Activated gamma-delta T cell treated with Interleukin-2 at 50 U/mL for 16 hours (primary cell): ENCODE data around the gene SLC29A2.
"Not testable (repeated sequence)": the region's sequence is repeated elsewhere in the genome, so short reads cannot be mapped to it uniquely, and the experiment has no call there.

ENCODE experiments used
- DNase-seq: peaks from one replicate; pipeline ENCODE4 v3.0.0-alpha.2; 2020

Gene SLC29A2

GRCh38 chr11:66384316-66384715 is 12.8 kb upstream of the SLC29A2 start:
- DNase-seq: not testable (repeated sequence)

GRCh38 chr11:66380264-66380663 is 8.7 kb upstream of the SLC29A2 start:
- DNase-seq: not testable (repeated sequence)

- DNase-seq: not testable (repeated sequence)
Measured at GRCh38 chr11:66373690-66374287, 2.2 kb upstream of the SLC29A2 start.

GRCh38 chr11:66373265-66373664 is 1.7 kb upstream of the SLC29A2 start:
- no peak for DNase-seq

- DNase-seq: no peak
Measured at GRCh38 chr11:66369073-66369894, 2.3 kb downstream of the SLC29A2 start.

- no peak for DNase-seq
Measured at GRCh38 chr11:66368484-66368883, 3.1 kb downstream of the SLC29A2 start.

GRCh38 chr11:66367561-66368312 is 3.8 kb downstream of the SLC29A2 start:
- no peak for DNase-seq

- no peak for DNase-seq
Measured at GRCh38 chr11:66366844-66367477, 4.6 kb downstream of the SLC29A2 start.

GRCh38 chr11:66365711-66366619 is 5.6 kb downstream of the SLC29A2 start:
- DNase-seq: no peak

- DNase-seq: no peak
Measured at GRCh38 chr11:66365166-66365565, 6.4 kb downstream of the SLC29A2 start.

GRCh38 chr11:66363805-66364535 is 7.6 kb downstream of the SLC29A2 start:
- DNase-seq: peak; percentile 67

GRCh38 chr11:66363187-66363601 is 8.4 kb downstream of the SLC29A2 start:
- no peak for DNase-seq

- no peak for DNase-seq
Measured at GRCh38 chr11:66362481-66363147, 8.9 kb downstream of the SLC29A2 start.

- DNase-seq: no peak
Measured at GRCh38 chr11:66361502-66361941, 10.0 kb downstream of the SLC29A2 start.

- DNase-seq: no peak
Measured at GRCh38 chr11:66360406-66361073, 11.0 kb downstream of the SLC29A2 start.

GRCh38 chr11:66359662-66360087 is 11.9 kb downstream of the SLC29A2 start:
- no peak for DNase-seq

- not testable (repeated sequence) for DNase-seq
Measured at GRCh38 chr11:66350560-66351235, 20.9 kb downstream of the SLC29A2 start.

GRCh38 chr11:66349084-66349386 is 22.5 kb downstream of the SLC29A2 start:
- DNase-seq: no peak

GRCh38 chr11:66347425-66348276 is 23.9 kb downstream of the SLC29A2 start, which contains the start of gene B4GAT1:
B4GAT1 (minus strand) TSS chr11:66347629; CDS start chr11:66347545, 84 bp downstream.
- DNase-seq: peak; percentile 73
